ENCODE data around the gene EHF. TPM values are rescaled to one million over a fixed set of nuclear protein-coding genes. Genes with fewer than 3 reads are reported as not detected.

EHF gene
- total RNA-seq, 1 donor from 2014 or later, result 1.1 TPM

GRCh38 chr11:34643846-34644245 lies 23.0 kb downstream of the EHF start:
- Mint-ChIP-seq H3K36me3 (ENCODE audit: low read depth) (no peaks in the 10 kb centered on the region), H3K4me1 (no peaks in the 10 kb centered on the region), H3K27me3 (no peaks in the 10 kb centered on the region), H3K9me3 (no peaks in the 10 kb centered on the region), H3K4me3 (no peak overlapping the region), H3K27ac (no peak overlapping the region)
- ChIA-PET CTCF (no interaction called here), POLR2A (interaction anchor here (1.0 kb wide), 1 partner anchor 10 kb away, joined by 3 read pairs; no protein-coding TSS in a partner anchor)
- no peak for DNase-seq
- no peak for TF ChIP-seq CTCF (IDR thresholded peaks at IDR 0.05)
- no peak for ATAC-seq (ENCODE audit: low read depth)
- intact Hi-C loops (cut with micrococcal nuclease), result no loop called here

GRCh38 chr11:34644669-34645406 lies 23.9 kb downstream of the EHF start:
- H3K27ac Mint-ChIP-seq, result no peak overlapping the region
- no peaks in the 10 kb centered on the region for H3K36me3 Mint-ChIP-seq (ENCODE audit: low read depth)
- no peak overlapping the region for H3K4me3 Mint-ChIP-seq
- POLR2A ChIA-PET, result no interaction called here
- DNase-seq (no peak), ATAC-seq (ENCODE audit: low read depth) (no peak)
- intact Hi-C loops (cut with micrococcal nuclease), result no loop called here
- CTCF ChIA-PET, result no interaction called here
- no peak for TF ChIP-seq CTCF (IDR thresholded peaks at IDR 0.05)
- peaks cover 4% of the 10 kb centered on the region for H3K4me1 Mint-ChIP-seq
- no peaks in the 10 kb centered on the region for H3K9me3 Mint-ChIP-seq
- H3K27me3 Mint-ChIP-seq, result no peaks in the 10 kb centered on the region

DNA sequence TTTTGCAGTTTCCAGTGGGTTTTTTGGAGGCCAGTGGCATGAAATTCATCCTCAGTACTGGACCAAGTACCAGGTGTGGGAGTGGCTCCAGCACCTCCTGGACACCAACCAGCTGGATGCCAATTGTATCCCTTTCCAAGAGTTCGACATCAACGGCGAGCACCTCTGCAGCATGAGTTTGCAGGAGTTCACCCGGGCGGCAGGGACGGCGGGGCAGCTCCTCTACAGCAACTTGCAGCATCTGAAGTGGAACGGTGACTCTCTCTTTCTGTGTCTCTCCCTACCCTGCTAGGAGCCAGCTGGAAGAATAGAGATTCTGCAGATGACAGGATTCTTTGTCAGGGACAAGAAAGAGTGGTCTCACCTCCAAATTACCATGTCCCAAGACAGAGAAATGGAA lies 25.5 kb downstream of the EHF start:
- ATAC-seq (ENCODE audit: low read depth) (no peak), DNase-seq (no peak)
- Mint-ChIP-seq H3K4me1 (peaks cover 17% of the 10 kb centered on the region), H3K27me3 (no peaks in the 10 kb centered on the region), H3K36me3 (ENCODE audit: low read depth) (no peaks in the 10 kb centered on the region), H3K27ac (no peak overlapping the region), H3K9me3 (no peaks in the 10 kb centered on the region), H3K4me3 (no peak overlapping the region)
- intact Hi-C loops (cut with micrococcal nuclease), result no loop called here
- no peak for TF ChIP-seq CTCF (IDR thresholded peaks at IDR 0.05)
- CTCF ChIA-PET, result no interaction called here
- POLR2A ChIA-PET, result no interaction called here

DNA sequence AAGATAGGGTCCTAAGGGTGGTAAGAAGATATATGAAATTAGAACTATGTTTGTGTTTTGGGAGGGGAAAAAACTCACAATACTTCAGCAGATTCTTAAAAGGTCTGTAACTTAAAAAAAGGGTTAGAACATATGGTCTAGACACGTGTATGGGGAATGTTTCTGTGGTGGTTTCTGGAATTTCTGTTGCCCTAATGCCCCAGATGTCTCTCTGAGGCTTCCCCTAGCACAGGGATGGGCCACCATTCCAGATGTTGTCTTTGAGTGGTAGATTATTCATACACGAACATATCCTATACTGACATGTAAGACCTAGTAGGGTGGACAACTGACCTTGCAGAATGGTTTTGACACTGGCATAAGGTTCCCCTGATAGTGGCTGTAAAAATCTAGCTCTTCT lies 26.2 kb downstream of the EHF start:
- Mint-ChIP-seq H3K4me1 (peaks cover 24% of the 10 kb centered on the region), H3K27ac (no peak overlapping the region), H3K9me3 (no peaks in the 10 kb centered on the region), H3K36me3 (ENCODE audit: low read depth) (no peaks in the 10 kb centered on the region), H3K27me3 (no peaks in the 10 kb centered on the region), H3K4me3 (no peak overlapping the region)
- no peak for ATAC-seq (ENCODE audit: low read depth)
- DNase-seq, result no peak
- intact Hi-C loops (cut with micrococcal nuclease), result no loop called here
- CTCF ChIA-PET, result no interaction called here
- POLR2A ChIA-PET, result no interaction called here
- no peak for TF ChIP-seq CTCF (IDR thresholded peaks at IDR 0.05)

- intact Hi-C loops (cut with micrococcal nuclease), result no loop called here
- DNase-seq, result no peak
- no peak overlapping the region for H3K27ac Mint-ChIP-seq
Observed at GRCh38 chr11:34647532-34647931, 26.6 kb downstream of the EHF start.

More at GRCh38 chr11:34647532-34647931, 26.6 kb downstream of the EHF start:
- H3K4me3 Mint-ChIP-seq, result no peak overlapping the region
- H3K27me3 Mint-ChIP-seq, result no peaks in the 10 kb centered on the region
- ChIA-PET CTCF (no interaction called here), POLR2A (no interaction called here)
- H3K4me1 Mint-ChIP-seq, result peaks cover 28% of the 10 kb centered on the region
- no peak for ATAC-seq (ENCODE audit: low read depth)
- no peaks in the 10 kb centered on the region for H3K9me3 Mint-ChIP-seq
- TF ChIP-seq CTCF (IDR thresholded peaks at IDR 0.05), result no peak
- no peaks in the 10 kb centered on the region for H3K36me3 Mint-ChIP-seq (ENCODE audit: low read depth)

Measured in activated B cell treated with CpG ODN at 0.5 μM for 24 hours (primary cell).